ENCODE results near the gene DIABLO.

- TF ChIP-seq CTCF (IDR thresholded peaks at IDR 0.05; ENCODE audit: low read depth, low read length) (no peak), POLR2A (IDR thresholded peaks at IDR 0.05; ENCODE audit: extremely low read depth, insufficient read length) (no peak), MAX (IDR thresholded peaks at IDR 0.05; ENCODE audit: low read depth, low read length) (no peak)
Measured at GRCh38 chr12:122158700-122159285, 67.1 kb downstream of the DIABLO start.

Data from NB4 (cell line).